Stimulated activated CD8-positive, alpha-beta memory T cell treated with anti-CD3 and anti-CD28 coated beads, Interleukin-4, amount 100 ng/mL, for 48 hours (primary cell): Measurements from ENCODE around the gene SMIM10L2A.
"Not testable (repeated sequence)": the region's sequence is repeated elsewhere in the genome, so short reads cannot be mapped to it uniquely, and the experiment has no call there.

Source experiments
- DNase-seq: peaks from one replicate; pipeline ENCODE4 v3.0.0-alpha.2; 2020

Gene SMIM10L2A

DNA sequence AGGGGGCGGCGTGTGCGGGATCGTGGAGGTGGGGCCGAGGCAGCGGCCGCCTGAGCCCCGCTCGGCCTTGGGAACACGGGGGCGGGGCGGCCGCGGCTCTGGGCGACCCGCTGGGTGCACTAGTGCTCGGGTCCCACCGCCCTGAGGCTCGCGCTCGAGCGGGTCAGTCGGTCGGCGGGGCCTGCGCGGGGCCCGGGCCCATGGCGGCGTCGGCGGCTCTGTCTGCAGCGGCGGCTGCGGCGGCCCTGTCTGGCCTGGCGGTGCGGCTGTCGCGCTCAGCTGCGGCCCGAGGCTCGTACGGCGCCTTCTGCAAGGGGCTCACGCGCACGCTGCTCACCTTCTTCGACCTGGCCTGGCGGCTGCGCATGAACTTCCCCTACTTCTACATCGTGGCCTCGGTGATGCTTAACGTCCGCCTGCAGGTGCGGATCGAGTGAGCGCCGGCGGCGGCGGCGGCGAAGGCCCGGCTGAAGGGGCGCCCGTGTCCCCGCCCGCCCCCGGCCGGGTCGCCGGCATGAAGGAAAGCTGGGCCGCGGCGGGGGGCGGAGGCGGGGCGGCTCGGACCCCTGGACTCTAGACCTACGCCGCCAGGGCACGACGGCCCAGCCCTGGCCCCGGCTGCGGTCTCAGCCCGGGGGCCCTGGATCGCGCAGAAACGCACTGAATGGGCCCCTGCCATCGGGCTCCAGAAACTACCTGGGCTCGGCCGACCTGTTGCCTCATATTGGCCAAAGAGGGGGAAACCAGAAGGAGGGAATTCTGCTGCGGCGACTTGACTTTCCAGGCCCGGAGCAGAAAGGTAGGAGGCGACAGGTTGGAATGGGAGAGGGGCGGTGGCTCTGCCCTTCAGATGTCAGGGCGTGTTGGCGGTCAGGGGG is at the start of gene SMIM10L2A:
TSS of gene SMIM10L2A (plus strand) at position 13 of the 878 bp plus-strand sequence. CDS start at position 201, 188 bp downstream.
- DNase-seq: no peak

DNA sequence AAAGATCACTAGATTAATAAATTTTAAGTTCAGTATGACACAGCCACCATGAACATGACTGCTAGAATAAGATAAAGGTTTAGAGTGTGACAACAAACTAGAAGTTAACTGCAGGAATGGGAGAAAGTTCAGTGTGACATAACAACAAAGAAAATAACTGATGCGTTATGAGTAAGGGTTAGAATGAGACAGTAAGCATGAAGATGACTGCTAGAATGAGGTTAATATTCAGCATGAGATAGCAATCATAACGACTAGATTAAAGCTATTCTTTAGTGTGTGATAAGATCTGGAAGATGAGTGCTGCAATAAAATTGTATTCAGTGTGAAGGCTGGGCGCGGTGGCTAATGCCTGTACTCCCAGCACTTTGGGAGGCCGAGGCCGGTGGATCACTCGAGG is 48.4 kb upstream of the SMIM10L2A start:
- DNase-seq: no peak

DNA sequence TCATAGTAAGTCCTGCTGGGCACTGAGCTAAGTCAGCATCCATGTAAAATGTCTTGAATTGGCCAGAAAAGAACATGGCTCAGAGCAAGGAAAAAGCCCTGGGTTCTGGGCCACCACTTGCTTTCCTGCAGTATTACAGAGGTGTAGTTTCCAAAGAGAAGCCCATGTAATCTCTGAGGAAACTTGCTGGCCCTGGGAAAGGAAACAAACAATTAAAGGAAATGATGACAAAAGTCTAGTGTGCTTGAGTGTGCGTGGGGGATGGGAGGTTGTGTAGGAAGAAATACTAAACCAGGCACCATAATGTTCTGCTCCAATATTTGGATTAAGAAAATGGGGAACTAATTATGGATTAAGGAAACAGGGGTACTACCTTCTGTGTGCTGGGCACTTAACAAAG is 39.5 kb upstream of the SMIM10L2A start:
- DNase-seq: no peak

DNA sequence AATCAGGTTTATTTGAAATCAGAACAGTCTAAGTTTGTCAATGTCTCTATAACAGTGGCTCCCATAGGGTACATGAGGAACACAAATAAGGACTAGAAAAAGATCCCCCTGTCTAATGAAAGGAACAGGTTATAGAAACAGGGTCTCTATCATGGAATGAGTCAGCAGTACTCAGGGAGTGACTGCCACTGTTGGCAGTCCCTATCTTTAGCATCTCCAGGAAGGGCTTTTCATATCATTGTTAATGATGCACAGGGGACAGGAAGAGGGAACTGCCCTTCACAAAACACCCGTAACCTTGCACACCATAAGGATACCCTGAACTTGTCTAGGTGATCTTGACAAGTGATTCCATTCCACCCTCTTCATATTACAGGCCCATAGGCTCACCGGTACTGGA is 38.5 kb upstream of the SMIM10L2A start:
- DNase-seq: no peak

DNA sequence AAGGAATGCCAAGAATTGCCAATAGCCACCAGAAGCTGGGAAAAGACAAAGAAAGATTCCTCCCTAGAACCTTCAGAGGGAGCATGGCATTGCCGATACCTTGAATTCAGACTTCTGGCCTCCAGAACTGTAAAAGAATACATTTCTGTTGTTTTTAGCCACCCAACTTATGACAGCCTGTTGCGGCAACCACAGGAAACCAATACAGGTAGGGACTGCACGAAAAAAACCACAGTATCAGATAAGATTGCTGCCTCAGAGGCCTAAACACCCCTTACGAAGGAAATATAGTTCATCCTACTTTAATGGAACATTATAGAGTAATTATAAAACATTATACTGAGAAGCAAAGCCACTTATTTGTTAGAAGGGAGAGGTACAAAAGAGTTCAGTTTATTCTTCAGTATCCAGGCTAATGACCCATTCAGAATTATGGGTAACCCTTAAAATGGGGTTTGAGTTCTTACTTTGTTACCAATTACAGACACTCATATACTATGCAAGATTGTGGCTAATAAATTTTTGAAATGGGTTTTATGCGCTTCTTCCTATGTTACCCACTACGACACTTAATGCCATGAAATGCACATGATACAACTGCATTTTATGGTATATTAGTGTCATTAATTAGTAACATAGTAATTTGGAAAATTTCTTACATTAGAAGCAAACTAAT is 37.4 kb upstream of the SMIM10L2A start:
- DNase-seq: peak; percentile 25

DNA sequence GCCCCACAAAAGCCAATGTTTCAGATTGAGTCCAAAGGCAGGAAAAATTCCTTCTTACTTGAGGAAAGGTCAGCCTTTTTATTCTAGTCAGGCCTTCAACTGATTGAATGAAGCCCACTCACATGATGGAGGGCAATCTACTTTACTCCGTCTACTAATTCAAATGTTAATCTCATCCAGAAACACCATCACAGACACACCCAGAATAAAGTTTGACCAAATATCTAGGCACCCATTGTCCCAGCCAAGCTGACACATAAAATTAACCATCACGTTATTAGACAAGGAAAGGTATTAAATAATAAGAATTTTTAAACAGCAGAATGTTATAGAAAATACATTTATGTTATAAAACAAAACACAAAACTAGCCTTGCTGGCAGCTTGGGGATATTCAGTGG is 32.9 kb upstream of the SMIM10L2A start:
- DNase-seq: no peak

DNA sequence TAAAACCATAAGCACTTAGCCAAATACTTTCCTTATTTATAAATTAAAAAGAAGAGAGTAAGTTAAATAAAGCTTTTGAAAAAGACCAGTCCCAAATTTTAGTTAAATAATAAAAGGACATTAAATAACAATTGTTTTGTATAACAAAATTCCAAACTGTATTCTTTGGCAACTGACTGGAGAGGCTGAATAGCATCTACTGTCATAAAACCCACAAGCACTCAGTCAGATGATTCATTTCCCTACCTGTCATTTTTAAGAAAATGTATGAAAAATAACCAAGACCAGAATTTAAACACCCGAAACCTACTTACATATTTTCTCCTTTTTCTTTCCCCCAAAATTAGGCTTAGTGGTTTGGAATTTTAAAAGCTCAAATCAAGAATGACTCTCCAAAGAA is 32.5 kb upstream of the SMIM10L2A start:
- no peak for DNase-seq

DNA sequence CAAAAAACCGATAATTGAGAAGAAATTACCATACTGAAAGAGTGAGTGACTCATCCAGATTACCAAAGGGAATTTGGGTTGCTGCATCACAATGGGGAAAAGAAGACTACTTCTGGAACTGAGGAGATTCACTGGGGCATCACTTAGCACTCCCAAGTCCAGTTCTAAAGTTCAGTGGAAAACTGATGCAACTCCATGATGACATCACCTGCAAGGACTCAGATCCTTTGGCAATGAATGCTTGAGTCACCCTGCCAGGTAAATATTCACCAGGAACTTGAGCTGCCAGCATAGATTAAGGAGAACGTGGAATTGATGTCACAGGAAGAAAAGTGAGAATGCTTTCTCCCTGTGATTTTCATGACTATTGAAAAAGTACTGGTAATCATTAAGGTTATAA is 32.0 kb upstream of the SMIM10L2A start:
- no peak for DNase-seq

DNA sequence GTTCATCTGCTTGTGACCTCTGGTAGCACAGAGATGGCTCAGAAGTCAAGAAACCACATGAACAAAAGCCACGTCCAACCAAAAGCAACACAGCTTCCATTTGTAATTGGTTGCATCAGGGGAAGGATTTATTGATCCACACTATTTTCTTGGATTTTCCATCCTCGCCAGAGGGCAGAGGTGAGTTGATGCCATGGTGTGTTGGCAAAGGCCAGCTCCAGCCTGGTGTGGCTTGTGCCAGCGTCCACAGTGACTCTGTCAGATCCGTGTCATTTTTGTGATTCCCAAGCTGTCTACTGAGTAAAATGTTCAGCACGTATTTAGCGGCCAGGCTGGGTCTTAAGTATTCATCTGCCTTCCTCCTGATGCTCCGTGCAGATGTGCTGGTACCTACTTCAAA is 30.0 kb upstream of the SMIM10L2A start:
- DNase-seq: no peak

DNA sequence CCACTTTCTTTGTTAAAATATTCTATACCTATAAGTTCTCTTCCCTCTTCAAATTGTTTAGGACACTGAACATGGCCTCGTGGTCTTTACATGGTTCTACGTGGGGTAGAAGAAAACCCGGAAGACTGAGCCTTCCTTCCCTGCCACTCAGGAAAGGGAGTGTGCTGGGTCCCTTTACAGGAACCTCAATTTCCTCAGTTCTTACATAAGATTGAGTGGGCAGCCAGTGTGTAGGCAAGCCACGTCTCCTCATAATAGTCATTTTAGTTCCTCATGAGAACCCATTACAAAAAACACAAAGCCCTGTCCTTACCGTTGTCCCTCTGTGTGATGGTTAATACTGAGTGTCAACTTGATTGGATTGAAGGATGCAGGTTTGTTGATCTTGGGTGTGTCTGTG is 28.7 kb upstream of the SMIM10L2A start:
- DNase-seq: no peak

DNA sequence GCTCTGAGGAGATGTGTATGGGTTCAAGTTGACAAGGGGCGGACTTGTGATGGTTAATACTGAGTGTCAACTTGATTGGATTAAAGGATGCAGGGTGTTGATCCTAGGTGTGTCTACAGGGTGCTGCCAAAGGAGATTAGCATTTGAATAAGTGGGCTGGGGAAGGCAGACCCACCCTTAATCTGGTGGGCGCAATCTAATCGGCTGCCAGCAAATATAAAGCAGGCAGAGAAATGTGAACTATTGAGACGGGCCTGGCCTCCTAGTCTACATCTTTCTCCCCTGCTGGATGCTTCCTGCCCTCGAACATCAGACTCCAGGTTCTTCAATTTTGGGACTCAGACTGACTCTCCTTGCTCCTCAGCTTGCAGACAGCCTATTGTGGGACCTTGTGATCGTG is 26.7 kb upstream of the SMIM10L2A start:
- DNase-seq: no peak

DNA sequence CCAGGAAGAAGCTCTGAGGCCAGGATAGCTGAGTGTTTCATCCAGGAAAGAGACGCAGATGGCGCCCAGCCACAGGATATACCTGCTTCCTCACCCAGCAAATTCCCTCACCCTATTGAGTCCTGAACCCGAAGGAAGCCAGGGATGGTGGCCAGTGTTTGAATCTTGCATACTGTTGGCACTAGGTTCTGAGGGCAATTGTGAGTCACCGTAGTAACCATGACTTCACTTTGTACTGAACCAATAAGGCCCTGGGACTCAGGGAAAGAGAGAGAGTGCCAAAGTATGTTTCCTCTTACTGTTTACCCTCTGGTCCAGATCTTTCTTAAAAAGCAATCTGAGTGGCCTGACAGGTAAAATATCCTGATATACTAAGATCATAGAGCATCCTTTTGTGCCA is 25.6 kb upstream of the SMIM10L2A start:
- no peak for DNase-seq

DNA sequence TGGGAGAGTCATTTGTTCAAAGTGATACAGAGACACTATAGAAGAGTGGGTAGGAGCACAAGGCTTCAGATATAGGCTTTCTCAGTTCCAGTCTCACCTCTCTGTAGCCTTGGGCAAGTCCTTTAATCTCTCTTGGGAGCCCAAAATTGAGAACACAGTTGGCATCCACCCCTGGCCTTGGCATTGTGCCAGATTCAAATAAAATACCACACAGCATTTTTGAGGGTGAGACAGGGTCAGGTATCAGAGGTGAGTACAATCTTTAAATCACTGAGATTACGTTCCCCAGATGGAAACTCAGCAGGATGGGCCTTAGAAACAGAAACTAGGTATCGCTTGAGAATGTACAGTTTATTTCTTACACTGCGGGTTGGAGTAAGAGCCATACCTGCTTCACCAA is 25.2 kb upstream of the SMIM10L2A start:
- DNase-seq: no peak

DNA sequence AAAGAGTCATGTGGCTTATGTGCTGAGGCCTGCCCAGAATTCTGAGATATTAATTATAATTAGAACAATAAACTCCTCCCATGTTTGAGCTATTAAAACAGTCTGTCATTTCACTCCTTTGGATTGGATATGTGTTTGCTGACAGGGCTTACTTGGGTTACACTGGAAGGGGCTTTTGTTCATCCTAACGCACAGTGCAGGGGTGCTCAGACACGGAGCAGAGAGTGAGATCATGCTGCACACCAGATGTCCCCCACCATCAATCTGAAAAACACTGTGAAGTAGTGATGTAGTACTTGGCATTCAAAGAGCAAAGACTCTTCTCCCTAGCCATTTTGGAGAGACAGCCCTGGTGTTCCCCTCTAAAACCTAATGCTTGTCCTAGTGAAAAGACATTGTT is 24.1 kb upstream of the SMIM10L2A start:
- DNase-seq: no peak

DNA sequence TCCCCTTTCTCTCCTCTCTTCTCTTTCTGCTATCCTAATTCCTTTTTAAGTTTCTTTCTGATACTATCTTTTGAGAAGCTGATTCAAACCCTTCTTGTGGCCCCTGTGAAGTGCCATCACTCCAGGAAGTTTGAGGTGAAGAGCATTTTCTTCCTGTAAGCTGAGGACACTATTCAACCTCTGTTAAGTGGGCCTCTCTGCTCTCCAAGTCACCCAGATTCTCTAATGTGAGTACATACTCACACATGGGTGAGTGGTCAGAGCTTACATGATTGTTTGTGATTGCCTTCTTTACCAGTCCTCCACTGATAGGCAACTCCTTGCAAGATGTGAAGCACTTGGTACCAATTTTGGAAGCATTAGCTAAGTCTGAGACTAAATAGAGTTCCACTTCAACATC is 18.4 kb upstream of the SMIM10L2A start:
- no peak for DNase-seq

DNA sequence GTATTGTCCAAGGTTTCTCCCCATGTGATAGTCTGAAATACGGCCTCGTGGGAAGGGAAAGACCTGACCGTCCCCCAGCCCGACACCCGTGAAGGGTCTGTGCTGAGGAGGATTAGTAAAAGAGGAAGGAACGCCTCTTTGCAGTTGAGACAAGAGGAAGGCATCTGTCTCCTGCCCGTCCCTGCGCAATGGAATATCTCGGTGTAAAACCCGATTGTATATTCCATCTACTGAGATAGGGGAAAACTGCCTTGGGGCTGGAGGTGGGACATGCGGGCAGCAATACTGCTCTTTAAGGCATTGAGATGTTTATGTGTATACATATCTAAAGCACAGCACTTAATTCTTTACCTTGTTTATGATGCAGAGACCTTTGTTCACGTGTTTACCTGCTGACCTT is 15.3 kb upstream of the SMIM10L2A start:
- not testable (repeated sequence) for DNase-seq

DNA sequence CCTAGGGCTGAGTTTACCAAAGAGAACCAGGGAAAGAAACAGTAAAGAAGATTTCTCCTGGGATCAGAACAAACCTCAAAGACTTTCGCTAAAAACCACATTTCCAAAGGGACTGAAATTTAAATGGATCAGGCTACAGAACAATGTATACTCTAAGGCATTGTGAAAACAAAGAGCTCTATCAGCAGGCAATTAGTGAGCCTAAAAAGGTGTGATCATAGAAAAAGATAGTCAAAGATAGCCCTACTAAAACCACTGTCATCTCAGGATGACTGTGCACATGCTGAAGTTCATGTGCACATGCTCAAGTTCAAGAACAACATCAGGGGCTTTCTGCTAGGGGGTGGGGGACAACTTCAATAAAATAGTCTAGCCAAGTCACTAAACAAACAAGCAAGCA is 12.9 kb upstream of the SMIM10L2A start:
- no peak for DNase-seq

DNA sequence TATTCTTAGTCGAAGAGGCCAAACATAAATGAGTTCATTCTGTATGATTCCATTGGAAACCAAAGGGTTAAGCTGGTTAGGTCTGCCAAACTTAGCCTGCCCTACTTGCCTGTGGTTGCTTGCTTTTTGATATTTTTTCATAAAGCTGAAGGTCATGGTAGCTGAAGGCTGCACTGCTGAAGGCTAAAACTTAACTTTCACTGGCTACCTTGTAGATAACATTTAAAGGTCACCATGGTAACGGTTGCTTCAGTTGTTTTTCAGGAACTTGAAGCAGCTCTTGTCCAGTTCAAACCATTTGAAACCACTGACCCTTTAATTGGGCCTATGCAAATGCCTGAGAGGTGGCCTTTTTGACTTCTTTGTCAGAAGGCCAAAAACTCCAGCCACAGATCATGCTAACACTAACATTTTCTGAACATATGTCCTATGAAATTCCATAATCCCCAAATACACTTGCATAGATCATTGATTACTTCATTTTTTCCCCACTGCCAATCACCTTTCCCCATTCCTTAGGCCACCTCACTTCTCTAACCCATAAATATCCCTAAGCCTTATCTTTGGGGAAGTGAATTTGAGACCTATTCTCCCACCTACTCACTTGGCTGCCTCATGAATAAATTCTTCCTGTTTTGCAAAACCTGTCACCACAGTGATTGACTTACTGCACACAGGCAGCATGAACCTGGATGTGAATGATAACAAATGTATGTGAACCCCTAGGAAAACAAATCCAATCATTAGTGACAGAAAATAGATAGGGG is 10.7 kb upstream of the SMIM10L2A start:
- DNase-seq: no peak

DNA sequence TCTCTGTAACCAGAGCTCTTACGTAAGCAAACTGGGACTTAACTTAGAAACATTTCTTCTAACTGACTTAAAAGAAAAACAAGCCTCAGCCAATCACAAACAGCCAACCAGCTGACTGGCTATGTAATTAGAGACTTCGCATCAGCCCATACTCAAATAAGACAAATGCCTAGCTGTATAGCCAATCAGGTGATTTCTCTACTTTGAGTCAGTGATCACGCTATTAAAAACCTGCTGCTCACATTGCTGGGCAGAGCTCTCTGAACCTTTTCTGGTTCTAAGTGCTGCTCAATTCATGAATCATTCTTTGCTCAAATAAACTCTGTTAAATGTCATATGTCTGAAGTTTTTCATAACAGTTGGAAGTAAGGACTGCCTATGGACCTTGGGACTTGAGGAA is 9.9 kb upstream of the SMIM10L2A start:
- no peak for DNase-seq

DNA sequence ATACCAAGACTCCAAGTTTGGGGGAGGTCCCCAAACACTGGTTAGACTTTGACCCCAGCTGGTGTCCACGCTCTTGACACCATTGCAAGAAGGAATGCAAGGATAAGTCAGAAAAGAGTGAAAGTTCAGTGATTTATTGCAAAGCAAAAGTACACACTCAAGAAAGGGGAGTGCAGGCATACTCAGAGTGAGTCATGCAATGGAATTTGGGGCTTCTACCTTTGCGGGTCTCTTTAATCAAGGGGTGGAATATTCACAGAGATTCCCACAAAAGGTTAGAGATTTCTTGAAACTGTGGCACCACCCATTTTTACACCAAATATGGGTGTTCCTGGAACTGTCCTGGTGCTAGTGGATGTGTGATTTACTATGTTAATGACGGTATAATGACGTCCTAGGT is 5.2 kb upstream of the SMIM10L2A start:
- DNase-seq: no peak

DNA sequence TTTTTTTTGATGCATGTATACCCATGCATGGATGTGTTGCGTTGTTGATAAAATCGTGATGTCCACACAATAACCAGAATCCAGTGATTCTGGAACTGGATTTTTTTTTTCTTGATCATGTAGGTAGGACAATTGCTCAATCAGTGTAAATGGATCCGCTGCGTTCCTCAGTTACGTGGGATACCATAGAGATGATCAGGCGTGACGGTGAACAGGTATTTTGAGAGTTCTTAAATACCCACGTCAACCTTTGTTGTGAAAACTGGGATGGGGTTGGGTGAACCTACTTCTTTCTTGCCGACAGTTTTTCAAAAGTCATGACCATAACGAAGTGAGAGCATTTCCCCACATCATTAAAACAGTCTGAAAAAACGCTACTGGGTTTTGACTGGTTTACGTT is 913 bp upstream of the SMIM10L2A start:
- DNase-seq: no peak

DNA sequence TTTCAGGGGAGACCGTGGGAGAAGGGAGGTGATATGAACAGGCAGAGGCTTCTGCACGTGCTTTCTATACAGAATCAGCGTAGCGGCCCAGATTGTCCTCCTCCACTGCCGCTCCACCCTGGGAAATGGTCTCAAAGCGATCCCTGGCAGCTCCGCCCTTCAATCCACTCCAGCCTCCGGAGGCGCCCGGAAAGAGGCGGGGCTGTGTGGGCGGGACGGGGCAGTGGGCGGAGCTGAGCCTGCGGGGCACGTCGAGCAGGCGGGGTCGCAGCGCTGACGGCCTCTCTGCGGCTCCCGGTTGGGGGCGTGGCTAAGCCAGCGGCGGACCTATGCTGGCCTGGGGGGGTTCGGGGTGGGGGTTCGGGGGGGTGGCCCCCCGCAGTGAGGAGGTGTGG is 210 bp upstream of the SMIM10L2A start:
- DNase-seq: peak; percentile 91

DNA sequence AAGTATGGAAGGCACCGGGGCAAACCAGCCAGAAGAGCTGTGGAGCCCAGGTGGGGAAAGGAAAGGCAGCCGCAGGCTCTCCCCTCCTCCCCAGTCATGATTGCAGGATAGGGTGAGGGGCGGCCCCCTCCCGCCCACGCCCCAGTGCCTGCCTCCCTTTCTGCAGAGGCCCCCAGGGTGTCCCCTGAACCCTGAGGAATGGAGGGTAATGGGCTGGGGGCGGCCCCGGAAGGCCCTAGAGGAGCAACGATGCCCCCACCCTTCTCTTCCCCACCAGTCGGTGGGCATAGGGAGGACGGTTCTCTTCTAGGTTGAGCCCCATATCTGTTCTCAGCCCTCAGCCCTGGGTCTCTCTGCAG is 1.0 kb downstream of the SMIM10L2A start:
- not testable (repeated sequence) for DNase-seq
